Naive B cell (primary cell): ENCODE data around the gene MAML2. TPM values are rescaled to one million over a fixed set of nuclear protein-coding genes. Genes with fewer than 3 reads are reported as not detected.

Experiments used
- ATAC-seq, 2 donors: fragments of 150-1000 bp; cut with Tn5 transposase; 2 replicates each; pipeline ENCODE4 v1.10.0; 2021; ENCODE audit warnings: low read depth in 2 of 2, mild to moderate bottlenecking in 2 of 2, moderate library complexity in 2 of 2
- DNase-seq: peaks from one replicate; pipeline ENCODE4 v3.0.0; 2022
- H3K27ac Mint-ChIP-seq, 6 donors: one replicate each; pipeline ENCODE4 v1.8.0; 2020 to 2022; ENCODE audit warnings: mild to moderate bottlenecking in 6 of 6, mixed read lengths in 6 of 6, moderate library complexity in 5 of 6, inconsistent platforms in 2 of 6
- H3K27me3 Mint-ChIP-seq, 3 donors: one replicate each; pipeline ENCODE4 v1.8.0; 2021 to 2022; ENCODE audit warnings: mixed read lengths in 3 of 3, mild to moderate bottlenecking in 1 of 3
- H3K36me3 Mint-ChIP-seq, 2 donors: one replicate each; pipeline ENCODE4 v1.8.0; 2020 to 2022; ENCODE audit warnings: mixed read lengths in 2 of 2, inconsistent platforms in 1 of 2, mild to moderate bottlenecking in 1 of 2
- H3K4me1 Mint-ChIP-seq, 3 donors: one replicate each; pipeline ENCODE4 v1.8.0; 2020 to 2022; ENCODE audit warnings: mixed read lengths in 3 of 3, inconsistent platforms in 1 of 3, mild to moderate bottlenecking in 1 of 3, moderate library complexity in 1 of 3
- H3K4me3 Mint-ChIP-seq, 8 donors: one replicate each; pipeline ENCODE4 v1.8.0; 2020 to 2022; ENCODE audit warnings: mild to moderate bottlenecking in 8 of 8, mixed read lengths in 8 of 8, moderate library complexity in 8 of 8, inconsistent platforms in 2 of 8
- H3K9me3 Mint-ChIP-seq, 7 donors: one replicate each; pipeline ENCODE4 v1.8.0; 2020 to 2022; ENCODE audit warnings: mixed read lengths in 7 of 7, mild to moderate bottlenecking in 5 of 7, inconsistent platforms in 2 of 7, moderate library complexity in 1 of 7
- polyA plus RNA-seq, 6 donors: library from polyadenylated mRNA; unstranded; fragments of 300-500 nt; fragmentation: Illumina TruSeq; gene quantifications; one replicate each; pipeline ENCODE4 v1.2.3, GENCODE V29; 2021; ENCODE audit warnings: low read depth in 6 of 6

MAML2 gene
- polyA plus RNA-seq, 6 donors from 2014 or later, result 0.06 to 9.0 (median 3.5) TPM

DNA sequence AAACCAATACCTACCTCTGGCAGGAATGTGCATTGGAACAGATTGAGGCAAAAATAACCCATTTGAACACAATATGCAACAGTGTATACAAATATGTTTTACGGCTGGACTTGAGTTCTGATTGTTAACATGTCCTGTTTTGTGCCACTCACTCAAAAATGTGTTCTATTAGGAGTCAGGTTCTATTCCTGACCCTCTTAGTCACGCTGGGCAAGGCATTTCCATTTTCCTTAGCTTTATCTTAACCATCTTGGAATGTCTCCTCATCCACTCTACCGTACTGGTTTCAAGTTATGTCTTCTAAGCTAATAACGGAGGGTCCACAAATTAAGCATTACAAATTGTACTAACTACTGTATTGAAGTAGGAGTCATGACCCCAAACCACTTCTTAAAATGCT, 78.6 kb downstream of the MAML2 start:
- Mint-ChIP-seq H3K4me3 (no peak overlapping the region), H3K27ac (peak overlapping the region in 1 of 6 donors; percentile 89), H3K36me3 (peaks cover 0 to 8% of the 10 kb centered on the region in 2 donors), H3K9me3 (peaks cover 0 to 8% (median 0%) of the 10 kb centered on the region in 7 donors), H3K4me1 (peaks cover 53 to 75% (median 73%) of the 10 kb centered on the region in 3 donors), H3K27me3 (no peaks in the 10 kb centered on the region)
- DNase-seq, result no peak
- ATAC-seq, result no peak

GRCh38 chr11:96263238-96263763, 79.7 kb downstream of the MAML2 start:
- Mint-ChIP-seq H3K9me3 (peaks cover 0 to 2% (median 0%) of the 10 kb centered on the region in 7 donors), H3K27ac (peak overlapping the region in 2 of 6 donors; percentile 42 to 59), H3K4me1 (peaks cover 59 to 77% (median 75%) of the 10 kb centered on the region in 3 donors), H3K27me3 (no peaks in the 10 kb centered on the region), H3K4me3 (no peak overlapping the region), H3K36me3 (peaks cover 0 to 8% of the 10 kb centered on the region in 2 donors)
- no peak for ATAC-seq
- no peak for DNase-seq

- Mint-ChIP-seq H3K27ac (peak overlapping the region in 5 of 6 donors; percentile 70 to 95 (median 80)), H3K36me3 (peaks cover 7 to 11% of the 10 kb centered on the region in 2 donors), H3K27me3 (no peaks in the 10 kb centered on the region), H3K4me3 (peak overlapping the region in 5 of 8 donors; percentile 57 to 85 (median 70)), H3K9me3 (peaks cover 0 to 5% (median 0%) of the 10 kb centered on the region in 7 donors), H3K4me1 (peaks cover 61 to 77% (median 76%) of the 10 kb centered on the region in 3 donors)
- DNase-seq, result no peak
- ATAC-seq, result no peak
These were observed 82.5 kb downstream of the MAML2 start for GRCh38 chr11:96260532-96260931.

- Mint-ChIP-seq H3K9me3 (peaks cover 0 to 5% (median 0%) of the 10 kb centered on the region in 7 donors), H3K36me3 (peaks cover 7 to 8% of the 10 kb centered on the region in 2 donors), H3K27me3 (no peaks in the 10 kb centered on the region), H3K4me3 (peak overlapping the region in 5 of 8 donors; percentile 57 to 85 (median 70)), H3K27ac (peak overlapping the region; percentile 61 to 95 (median 76)), H3K4me1 (peaks cover 61 to 77% (median 76%) of the 10 kb centered on the region in 3 donors)
- no peak for DNase-seq
- no peak for ATAC-seq
These were observed 82.9 kb downstream of the MAML2 start for GRCh38 chr11:96260067-96260511.

GRCh38 chr11:96259134-96259830, 83.7 kb downstream of the MAML2 start:
- peak; percentile 30 to 40 for ATAC-seq
- peaks cover 4 to 7% of the 10 kb centered on the region in 2 donors for H3K36me3 Mint-ChIP-seq
- H3K27me3 Mint-ChIP-seq, result no peaks in the 10 kb centered on the region
- peak overlapping the region; percentile 58 to 89 (median 84) for H3K4me3 Mint-ChIP-seq
- DNase-seq, result peak; percentile 29
- peak overlapping the region; percentile 94 to 97 (median 96) for H3K27ac Mint-ChIP-seq
- H3K9me3 Mint-ChIP-seq, result peaks cover 0 to 5% (median 0%) of the 10 kb centered on the region in 7 donors
- H3K4me1 Mint-ChIP-seq, result peaks cover 63 to 82% (median 73%) of the 10 kb centered on the region in 3 donors

- DNase-seq, result peak; percentile 58
- ATAC-seq, result peak; percentile 83 to 86
- H3K4me3 Mint-ChIP-seq, result peak overlapping the region; percentile 58 to 88 (median 83)
- H3K27me3 Mint-ChIP-seq, result no peaks in the 10 kb centered on the region
- H3K9me3 Mint-ChIP-seq, result peaks cover 0 to 5% (median 0%) of the 10 kb centered on the region in 7 donors
- H3K4me1 Mint-ChIP-seq, result peaks cover 70 to 88% (median 84%) of the 10 kb centered on the region in 3 donors
- H3K27ac Mint-ChIP-seq, result peak overlapping the region; percentile 94 to 97 (median 96)
- peaks cover 4 to 7% of the 10 kb centered on the region in 2 donors for H3K36me3 Mint-ChIP-seq
These were observed 84.7 kb downstream of the MAML2 start for GRCh38 chr11:96257972-96258934.

DNA sequence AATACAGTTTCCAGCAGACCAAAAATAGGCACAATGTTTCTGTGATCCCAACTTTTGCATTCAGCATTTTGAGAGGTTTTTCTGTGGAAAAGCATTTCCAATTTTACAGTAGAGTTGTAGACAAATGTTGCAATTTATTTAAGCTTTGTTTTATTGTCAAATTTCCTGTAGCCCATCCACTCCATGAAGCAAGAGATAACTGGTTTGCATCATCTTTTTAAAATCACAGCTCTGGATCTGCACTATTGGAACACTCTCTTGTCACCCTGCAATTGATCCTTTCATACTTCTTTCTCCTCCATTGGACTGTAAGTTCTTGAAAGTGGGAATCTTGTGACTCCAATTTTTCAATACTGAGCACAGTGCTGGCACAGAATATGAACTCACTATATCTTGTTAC, 86.0 kb downstream of the MAML2 start:
- Mint-ChIP-seq H3K27me3 (no peaks in the 10 kb centered on the region), H3K4me3 (peak overlapping the region; percentile 54 to 91 (median 76)), H3K27ac (peak overlapping the region; percentile 94 to 99 (median 96)), H3K36me3 (peaks cover 4 to 11% of the 10 kb centered on the region in 2 donors), H3K9me3 (peaks cover 0 to 5% (median under 1%) of the 10 kb centered on the region in 7 donors), H3K4me1 (peaks cover 73 to 94% (median 89%) of the 10 kb centered on the region in 3 donors)
- no peak for ATAC-seq
- no peak for DNase-seq

- H3K27ac Mint-ChIP-seq, result peak overlapping the region; percentile 94 to 99 (median 96)
- ATAC-seq, result peak in 1 of 2 donors; percentile 11
- peaks cover 76 to 95% (median 91%) of the 10 kb centered on the region in 3 donors for H3K4me1 Mint-ChIP-seq
- peaks cover 0 to 5% (median 1%) of the 10 kb centered on the region in 7 donors for H3K9me3 Mint-ChIP-seq
- peak; percentile 22 for DNase-seq
- peaks cover 4 to 15% of the 10 kb centered on the region in 2 donors for H3K36me3 Mint-ChIP-seq
- no peaks in the 10 kb centered on the region for H3K27me3 Mint-ChIP-seq
- peak overlapping the region; percentile 58 to 91 (median 76) for H3K4me3 Mint-ChIP-seq
These were observed 86.6 kb downstream of the MAML2 start for GRCh38 chr11:96256215-96257011.

- H3K27me3 Mint-ChIP-seq, result no peaks in the 10 kb centered on the region
- H3K9me3 Mint-ChIP-seq, result peaks cover 0 to 5% (median 1%) of the 10 kb centered on the region in 7 donors
- DNase-seq, result peak; percentile 11
- H3K27ac Mint-ChIP-seq, result peak overlapping the region; percentile 69 to 98 (median 95)
- ATAC-seq, result no peak
- H3K4me3 Mint-ChIP-seq, result peak overlapping the region; percentile 16 to 87 (median 79)
- H3K36me3 Mint-ChIP-seq, result peaks cover 4 to 15% of the 10 kb centered on the region in 2 donors
- H3K4me1 Mint-ChIP-seq, result peaks cover 73 to 91% (median 78%) of the 10 kb centered on the region in 3 donors
These were observed 88.1 kb downstream of the MAML2 start for GRCh38 chr11:96254854-96255253.

- peaks cover 0 to 10% (median 1%) of the 10 kb centered on the region in 7 donors for H3K9me3 Mint-ChIP-seq
- H3K27me3 Mint-ChIP-seq, result no peaks in the 10 kb centered on the region
- DNase-seq (peak; percentile 3), ATAC-seq (no peak)
- H3K27ac Mint-ChIP-seq, result peak overlapping the region; percentile 71 to 96 (median 90)
- H3K36me3 Mint-ChIP-seq, result peaks cover 4 to 15% of the 10 kb centered on the region in 2 donors
- peak overlapping the region; percentile 71 to 90 (median 83) for H3K4me3 Mint-ChIP-seq
- peaks cover 75 to 90% (median 78%) of the 10 kb centered on the region in 3 donors for H3K4me1 Mint-ChIP-seq
These were observed 88.9 kb downstream of the MAML2 start for GRCh38 chr11:96254087-96254486.

DNA sequence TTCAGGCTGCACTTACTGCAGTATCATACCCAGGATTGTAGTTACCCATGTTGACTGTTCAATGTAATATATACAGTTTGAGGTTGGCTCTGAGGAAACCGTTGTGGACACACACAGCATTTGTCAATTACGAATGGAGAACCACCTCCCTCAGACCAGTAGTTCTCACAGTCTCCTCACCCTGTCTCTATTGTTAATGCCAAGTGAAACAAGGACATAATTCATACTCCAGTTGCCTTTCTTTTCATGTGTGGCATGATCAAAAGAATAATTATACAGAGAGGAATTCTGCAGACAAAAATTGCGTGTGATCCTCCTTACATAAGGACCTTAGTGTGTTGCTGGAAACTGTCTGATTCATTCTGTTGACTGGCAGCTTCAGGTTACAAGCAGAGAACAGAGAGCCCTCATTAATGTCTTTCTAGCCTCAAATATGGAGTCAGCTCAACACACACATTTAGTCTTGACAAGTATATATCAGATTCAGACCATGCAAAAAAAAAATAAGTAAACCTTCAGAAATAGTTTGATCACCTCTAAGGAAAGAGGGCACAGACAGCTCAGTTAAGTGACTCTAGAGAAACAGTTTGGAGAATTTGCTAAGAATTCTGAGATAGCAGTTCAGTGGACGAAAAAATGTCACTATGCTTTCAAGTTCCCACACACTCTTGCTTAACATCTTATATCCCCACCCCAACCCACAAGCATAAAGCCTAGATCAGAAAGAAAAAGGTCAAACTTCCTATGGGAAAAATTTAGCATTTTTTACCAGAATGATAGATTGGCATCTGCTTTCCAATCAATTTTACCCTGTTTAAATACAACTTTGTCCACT, 96.1 kb downstream of the MAML2 start:
- ATAC-seq, result no peak
- H3K4me3 Mint-ChIP-seq, result peak overlapping the region in 3 of 8 donors; percentile 3 to 57 (median 48)

More for the DNA sequence above, 96.1 kb downstream of the MAML2 start:
- Mint-ChIP-seq H3K36me3 (peaks cover 0 to 3% of the 10 kb centered on the region in 2 donors), H3K4me1 (peaks cover 56 to 74% (median 57%) of the 10 kb centered on the region in 3 donors), H3K27me3 (no peaks in the 10 kb centered on the region), H3K9me3 (peaks cover 0 to 7% (median 0%) of the 10 kb centered on the region in 7 donors), H3K27ac (peak overlapping the region; percentile 9 to 95 (median 67))
- DNase-seq, result no peak
